Measurements from ENCODE around the gene ANO9.

- no peak for TF ChIP-seq CTCF (conservative IDR thresholded peaks at IDR 0.05 in 1 of 2, IDR thresholded peaks at IDR 0.05 in 1 of 2; ENCODE audit: low read depth in 1 of 2, low read length in 2 of 2)
- no peak for TF ChIP-seq EZH2 (IDR thresholded peaks at IDR 0.05; ENCODE audit: low read length, missing control alignments)
Observed at GRCh38 chr11:419248-420005, 22.4 kb downstream of the ANO9 start.

Measured in fibroblast of lung (primary cell).